ENCODE data around the gene LRRC23.

GRCh38 chr12:6953442-6954315 is 49.1 kb downstream of the LRRC23 start:
- no peak for TF ChIP-seq CTCF (IDR thresholded peaks at IDR 0.05)
- peak in 1 of 3 donors; percentile 12 for TF ChIP-seq POLR2AphosphoS5 (IDR thresholded peaks at IDR 0.05)
- TF ChIP-seq POLR2A (IDR thresholded peaks at IDR 0.05), result no peak

All from breast epithelium (tissue), 3 donors.